Left forelimb (tissue), 1 donor: ENCODE measurements around the gene S1PR5.

ENCODE experiments used
- DNase-seq: peaks from one replicate; pipeline ENCODE4 v3.0.0-alpha.2; 2018; ENCODE audit warnings: low spot score

Gene S1PR5

GRCh38 chr19:10467104-10467706 lies 50.0 kb downstream of the S1PR5 start:
- no peak for DNase-seq

- DNase-seq, result no peak
These were observed 52.8 kb downstream of the S1PR5 start for GRCh38 chr19:10464456-10464855.
